Activated CD4-positive, alpha-beta T cell treated with anti-CD3 and anti-CD28 coated beads, Interleukin-2, Interleukin-4, amounts not matched to agents 100 ng/mL and 50 ng/mL, durations not matched to agents 16 hours and 8 hours (primary cell): ENCODE measurements around the gene GRM5.
"Not testable (repeated sequence)": the region's sequence is repeated elsewhere in the genome, so short reads cannot be mapped to it uniquely, and the experiment has no call there.

Source experiments
- DNase-seq: peaks from one replicate; pipeline ENCODE4 v3.0.0-alpha.2; 2020; ENCODE audit warnings: low spot score

Gene GRM5

DNA sequence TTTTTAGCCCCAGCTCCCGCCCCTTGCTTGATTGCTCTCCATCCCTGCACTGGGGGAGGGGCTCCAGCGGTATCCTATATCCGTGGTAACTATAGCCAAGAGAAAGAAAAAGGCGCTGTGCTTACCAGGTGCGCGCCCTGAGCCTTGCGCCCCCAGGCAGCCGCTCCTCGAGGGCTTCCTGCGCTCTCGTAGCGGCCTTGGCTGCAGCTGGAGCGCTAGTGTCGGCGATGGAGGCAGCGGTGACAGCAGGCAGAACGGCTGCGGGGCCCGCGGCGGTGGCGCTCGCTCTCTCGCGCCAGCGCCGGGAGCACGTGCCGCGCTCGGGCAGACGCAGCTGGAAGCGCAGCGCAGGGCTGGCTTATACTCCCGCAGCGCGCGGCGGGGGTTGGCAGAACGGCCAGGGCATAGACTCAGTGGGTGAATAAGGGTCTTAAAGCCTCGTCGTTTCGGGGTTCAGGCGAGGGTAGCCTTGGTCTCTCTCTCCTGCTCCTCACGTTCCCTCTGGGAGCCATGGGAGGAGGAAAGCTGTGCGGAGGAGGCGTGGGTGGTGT, at the start of gene GRM5:
Gene GRM5 (minus strand): TSS at position 332 of the 551 bp plus-strand sequence. CDS start 18,110 bp downstream, outside the sequence.
- DNase-seq: not testable (repeated sequence)

- peak; percentile 0 for DNase-seq
Measured at GRCh38 chr11:89097956-89098355, 32.2 kb upstream of the GRM5 start.

DNA sequence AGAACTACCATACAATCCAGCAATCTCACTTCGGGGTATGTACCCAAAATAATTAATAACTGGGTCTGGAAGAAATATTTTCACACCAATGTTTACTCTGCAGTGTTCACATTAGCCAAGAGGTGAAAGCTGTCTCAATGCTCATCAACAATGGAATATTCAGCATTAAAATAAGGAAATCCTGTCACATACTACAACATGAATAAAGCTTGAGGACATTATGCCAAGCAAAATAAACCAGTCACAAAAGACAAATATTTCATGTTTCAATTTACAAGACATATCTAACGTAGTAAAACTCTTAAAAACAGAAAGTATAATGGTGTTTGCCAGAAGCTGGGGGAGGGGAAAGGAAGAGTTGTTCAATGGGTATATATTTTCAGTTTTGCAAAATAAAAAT, 28.0 kb upstream of the GRM5 start:
- DNase-seq: not testable (repeated sequence)

- DNase-seq: not testable (repeated sequence)
Measured at GRCh38 chr11:89084951-89085350, 19.2 kb upstream of the GRM5 start.

GRCh38 chr11:89070911-89071310, 5.1 kb upstream of the GRM5 start:
- DNase-seq: not testable (repeated sequence)

GRCh38 chr11:89067264-89067663, 1.5 kb upstream of the GRM5 start:
- no peak for DNase-seq

GRCh38 chr11:89065066-89065465, 716 bp downstream of the GRM5 start:
- DNase-seq: no peak

GRCh38 chr11:89063481-89063951, 2.3 kb downstream of the GRM5 start:
- DNase-seq: not testable (repeated sequence)

GRCh38 chr11:89062771-89063298, 2.9 kb downstream of the GRM5 start:
- not testable (repeated sequence) for DNase-seq

DNA sequence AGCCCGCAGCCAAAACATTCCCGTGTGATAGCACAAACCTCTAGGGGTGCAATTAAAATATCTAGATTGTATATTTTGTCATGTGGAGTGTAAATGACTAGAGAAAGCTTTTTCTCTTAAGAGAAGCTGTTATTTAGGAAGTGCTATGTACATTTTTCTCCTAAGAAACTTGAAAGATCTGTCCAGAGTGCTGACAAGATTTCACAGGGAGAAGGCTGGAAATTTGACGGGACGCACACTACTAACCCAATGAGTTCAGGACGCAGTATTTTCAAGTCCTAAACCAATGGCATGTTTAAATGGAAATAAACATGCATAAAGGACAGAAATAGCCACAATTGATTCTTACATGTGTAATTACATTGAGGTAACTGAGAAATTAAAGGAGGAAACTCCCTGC, 3.9 kb downstream of the GRM5 start:
- not testable (repeated sequence) for DNase-seq

- not testable (repeated sequence) for DNase-seq
Measured at GRCh38 chr11:89057406-89057805, 8.4 kb downstream of the GRM5 start.

- no peak for DNase-seq
Measured at GRCh38 chr11:89052220-89052619, 13.6 kb downstream of the GRM5 start.

DNA sequence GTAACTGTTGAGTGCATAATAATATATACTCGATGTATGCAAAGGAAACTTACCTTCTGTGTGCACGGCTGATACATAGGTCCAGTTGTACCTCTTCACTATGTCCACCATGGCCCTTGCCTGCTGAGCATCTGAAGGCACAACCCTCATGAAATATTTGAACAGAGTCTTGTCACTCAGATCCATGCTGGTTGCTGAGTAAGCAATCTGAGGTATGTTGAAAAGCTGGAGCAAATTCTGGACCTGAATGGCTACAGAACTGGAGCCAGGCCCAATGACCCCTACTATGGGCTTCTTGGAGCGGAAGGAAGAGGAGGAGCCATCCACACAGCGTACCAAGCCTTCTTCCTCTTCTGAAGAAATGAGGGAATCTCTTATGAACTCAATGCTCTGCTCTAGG, 18.6 kb downstream of the GRM5 start:
- DNase-seq: not testable (repeated sequence)

GRCh38 chr11:89043861-89044588, 21.8 kb downstream of the GRM5 start:
- DNase-seq: not testable (repeated sequence)

DNA sequence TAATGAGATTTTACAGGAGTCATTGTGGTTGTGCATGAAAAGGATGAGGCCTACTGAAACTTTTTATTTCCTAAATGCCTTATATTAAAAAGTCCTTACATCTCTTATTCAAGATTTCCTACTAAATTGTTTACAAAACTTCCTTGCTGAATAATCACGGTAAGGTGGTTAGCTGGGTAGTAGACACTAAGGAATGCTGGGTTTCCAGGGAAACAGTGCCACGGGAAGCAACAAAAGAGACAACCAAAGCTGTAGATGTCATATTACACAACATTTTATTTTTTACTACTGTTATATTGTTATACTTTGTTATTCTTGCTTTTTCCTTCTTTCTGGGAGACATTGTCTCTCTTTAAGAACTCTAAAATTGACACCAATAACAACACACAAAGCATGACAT, 36.1 kb downstream of the GRM5 start:
- DNase-seq: not testable (repeated sequence)

GRCh38 chr11:89021339-89021738, 44.4 kb downstream of the GRM5 start:
- DNase-seq: no peak

DNA sequence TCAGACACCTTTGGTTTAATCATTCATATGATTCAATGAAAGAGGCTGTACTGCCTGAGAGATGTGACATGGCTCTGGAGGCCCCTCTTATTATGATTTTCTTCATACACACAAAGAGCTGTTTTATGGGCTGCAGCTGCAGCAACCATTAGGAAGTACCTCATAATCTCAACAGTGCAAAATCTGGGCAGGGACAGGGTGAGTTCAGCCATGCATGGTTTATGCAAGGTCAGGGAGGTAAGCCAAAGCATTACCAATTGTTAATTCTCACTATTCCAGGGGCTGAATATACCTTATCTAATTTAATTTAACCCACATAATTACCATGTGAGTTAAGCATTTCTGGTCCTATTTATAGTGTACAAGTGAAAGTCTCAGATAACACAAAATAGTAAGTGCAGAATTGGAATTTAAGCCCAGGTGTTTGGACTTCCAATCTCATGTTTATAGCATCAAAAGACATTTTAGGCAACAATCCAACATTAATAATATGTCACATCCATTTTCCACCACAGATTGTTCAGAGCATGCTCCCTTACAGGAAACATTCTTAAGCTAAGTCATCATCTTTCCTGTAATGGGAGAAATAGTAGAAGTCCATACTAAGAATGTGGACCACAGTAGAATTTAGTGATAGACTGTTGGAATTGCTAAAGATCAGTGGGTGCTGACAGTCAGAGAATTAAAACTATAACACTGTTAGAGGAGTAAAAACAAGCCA, 45.8 kb downstream of the GRM5 start:
- not testable (repeated sequence) for DNase-seq

DNA sequence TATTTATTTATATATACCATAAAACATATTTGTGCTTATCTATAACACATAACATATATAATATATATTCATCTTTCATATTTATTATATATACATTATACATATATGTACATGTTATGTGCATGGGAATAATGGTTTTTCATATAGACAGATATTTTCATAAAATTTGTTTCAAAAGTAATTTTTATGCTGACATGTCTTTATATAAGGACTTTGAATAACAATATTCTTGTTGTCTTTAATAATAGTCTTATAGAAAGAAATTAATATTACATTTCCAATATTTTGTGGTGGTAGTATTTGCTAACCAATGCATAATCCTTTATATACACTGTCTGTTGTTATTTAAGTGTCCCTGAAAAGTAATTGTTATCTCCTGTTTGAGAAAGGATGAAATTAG, 49.6 kb downstream of the GRM5 start:
- DNase-seq: no peak

DNA sequence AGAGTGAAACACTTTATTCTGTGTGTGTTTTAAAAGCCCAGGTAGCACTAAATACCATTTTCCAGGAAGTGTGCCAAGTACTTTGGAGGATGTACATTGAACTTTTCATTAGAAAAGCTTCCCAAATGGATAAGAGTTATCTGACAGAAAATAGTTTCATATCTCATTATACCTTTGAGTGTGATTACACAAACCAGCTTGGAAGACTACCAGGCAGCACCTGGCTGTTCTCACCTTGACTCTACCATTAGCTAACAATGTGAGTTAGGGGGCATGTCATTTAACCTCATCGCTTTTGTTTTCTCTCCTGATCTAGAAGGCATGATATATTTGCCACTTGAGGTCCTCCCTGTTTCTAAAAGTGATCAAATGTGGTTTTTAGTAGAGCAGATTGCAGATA, 50.2 kb downstream of the GRM5 start:
- DNase-seq: no peak

DNA sequence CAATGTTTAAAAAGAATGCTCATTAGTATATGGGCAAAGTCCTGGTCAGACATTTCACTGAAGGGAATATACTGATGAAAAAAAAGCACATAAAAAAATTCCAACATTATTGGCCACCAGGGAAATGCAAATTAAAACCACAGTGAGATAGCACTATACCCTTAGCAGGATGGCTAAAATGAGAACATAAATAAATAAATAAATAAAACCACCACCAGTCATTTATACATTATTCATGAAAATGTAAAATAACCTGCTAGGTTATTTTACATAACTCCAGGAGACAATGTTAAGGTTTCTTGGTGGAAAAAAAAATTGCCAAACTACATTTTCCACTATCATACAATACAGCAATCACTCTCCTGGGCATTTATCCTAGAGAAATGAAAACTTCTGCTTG, 64.9 kb downstream of the GRM5 start:
- not testable (repeated sequence) for DNase-seq

- DNase-seq: no peak
Measured at GRCh38 chr11:88979641-88980040, 86.1 kb downstream of the GRM5 start.

GRCh38 chr11:88978992-88979391, 86.8 kb downstream of the GRM5 start:
- DNase-seq: not testable (repeated sequence)

DNA sequence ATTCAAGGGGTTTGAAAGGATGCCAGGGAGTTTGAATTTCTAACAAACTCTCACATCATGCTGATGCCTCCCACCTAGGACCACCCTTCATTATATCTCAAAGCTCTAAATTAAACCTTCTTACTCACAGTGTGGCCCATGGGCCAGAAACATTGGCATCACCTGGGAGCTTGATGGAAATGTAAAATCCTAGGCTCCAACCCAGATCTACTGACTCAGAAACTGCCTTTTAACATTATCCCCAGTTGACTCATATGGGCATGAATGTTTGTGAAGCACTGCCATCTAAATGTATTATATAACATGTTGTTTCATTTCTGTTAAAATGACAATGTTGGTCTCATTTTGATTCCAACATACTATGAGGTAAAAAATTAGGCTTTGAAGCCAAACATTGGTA, 90.3 kb downstream of the GRM5 start:
- not testable (repeated sequence) for DNase-seq
